ENCODE measurements around the gene GALNT18.

Gene GALNT18

DNA sequence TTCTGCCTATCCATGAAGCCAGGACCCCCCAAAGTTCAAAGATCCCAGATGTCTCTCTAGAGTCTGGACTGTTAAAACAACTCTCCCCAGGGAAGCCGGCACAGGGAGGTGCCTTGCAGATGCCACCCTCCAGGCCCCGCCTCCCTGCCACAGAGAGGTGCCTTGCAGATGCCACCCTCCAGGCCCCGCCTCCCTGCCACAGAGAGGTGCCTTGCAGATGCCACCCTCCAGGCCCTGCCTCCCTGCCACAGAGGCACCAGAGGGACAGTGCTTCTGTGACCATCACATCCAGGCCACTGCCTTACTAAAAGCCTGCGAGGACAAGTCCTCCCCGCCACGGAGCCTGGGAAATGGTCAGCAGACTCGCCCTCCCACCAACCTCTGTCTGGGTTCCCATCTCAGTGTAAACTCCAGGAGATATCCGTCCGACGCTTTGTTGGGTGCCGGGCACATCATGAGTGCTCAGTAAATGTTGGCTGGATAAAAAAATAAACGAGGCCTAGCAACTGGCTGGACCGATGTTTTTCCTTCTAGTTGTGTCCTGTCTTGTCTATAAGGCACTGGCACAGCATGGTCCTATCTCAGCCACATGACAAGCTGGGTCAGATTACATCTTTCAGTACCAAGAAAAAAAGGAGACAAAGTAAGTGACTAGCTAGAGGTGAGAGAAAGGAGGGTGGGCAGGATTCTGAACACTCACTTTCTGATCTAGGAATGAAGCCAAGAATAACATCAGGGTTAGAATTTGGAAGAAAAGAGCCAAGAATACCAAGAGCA is 177.6 kb downstream of the GALNT18 start:
- Histone ChIP-seq H3K4me3 (ENCODE audit: low read length) (no peak overlapping the region), H3K9ac (ENCODE audit: low read depth, low read length) (no peak overlapping the region), H3K36me3 (ENCODE audit: insufficient read depth, low read length) (no peaks in the 10 kb centered on the region), H3K9me3 (ENCODE audit: insufficient read depth, low read depth, low read length) (no peaks in the 10 kb centered on the region), H3K4me1 (ENCODE audit: insufficient read depth, low read length) (peaks cover 8% of the 10 kb centered on the region; the same call in 1 of the 2 replicates), H3K27ac (ENCODE audit: low read depth, low read length) (no peak overlapping the region), H3K27me3 (ENCODE audit: insufficient read depth, low read length) (no peaks in the 10 kb centered on the region)
- WGBS: 93% methylated on average over 13 of the region's 13 CpGs

DNA sequence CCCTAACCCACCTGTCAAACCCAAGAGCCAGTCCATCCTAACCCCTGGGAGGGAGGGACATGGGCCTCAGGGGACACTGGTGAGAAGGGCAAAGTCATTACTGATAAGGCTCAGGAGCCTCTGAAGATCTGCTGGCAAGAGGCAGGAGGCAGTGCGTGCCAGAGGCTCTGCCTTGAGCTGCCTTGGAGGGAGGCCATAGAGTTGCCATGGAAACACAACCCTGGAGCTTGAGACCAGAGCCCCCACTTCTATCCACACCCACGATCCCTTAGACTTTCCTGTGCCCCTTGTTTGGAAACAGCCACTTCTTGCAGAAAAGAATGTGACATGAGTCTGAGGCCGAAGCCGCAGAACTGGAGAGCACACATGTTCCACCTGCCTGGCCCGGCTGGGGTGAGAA is 179.0 kb downstream of the GALNT18 start:
- no peak overlapping the region for H3K9ac ChIP-seq (ENCODE audit: low read depth, low read length)
- no peak overlapping the region for H3K27ac ChIP-seq (ENCODE audit: low read depth, low read length)
- WGBS: 91% methylated on average over 5 of the region's 5 CpGs
- H3K9me3 ChIP-seq (ENCODE audit: insufficient read depth, low read depth, low read length): no peaks in the 10 kb centered on the region
- H3K4me3 ChIP-seq (ENCODE audit: low read length): no peak overlapping the region
- no peaks in the 10 kb centered on the region for H3K36me3 ChIP-seq (ENCODE audit: insufficient read depth, low read length)
- H3K27me3 ChIP-seq (ENCODE audit: insufficient read depth, low read length): no peaks in the 10 kb centered on the region
- H3K4me1 ChIP-seq (ENCODE audit: insufficient read depth, low read length): peaks cover 8% of the 10 kb centered on the region; the same call in 1 of the 2 replicates

DNA sequence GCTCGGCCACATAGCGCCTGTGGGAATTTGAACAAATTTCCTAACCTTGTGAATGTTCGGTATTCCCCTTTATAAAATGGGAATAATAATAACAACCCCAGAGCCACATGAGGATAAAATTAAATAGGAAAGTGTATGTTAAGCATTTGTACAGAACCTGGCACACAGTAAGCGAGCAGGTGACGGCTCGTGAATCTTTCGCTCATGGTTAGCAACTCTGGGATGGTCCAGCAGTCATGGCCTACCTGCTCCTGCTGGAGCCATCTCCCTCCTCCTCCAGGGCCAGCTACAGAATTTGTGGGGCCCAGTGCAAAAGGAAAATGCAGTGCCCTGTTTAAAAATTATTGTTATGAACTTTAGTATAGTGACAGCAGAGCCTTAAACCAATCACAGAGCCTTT is 180.3 kb downstream of the GALNT18 start:
- 98% methylated on average over 7 of the region's 7 CpGs for WGBS
- Histone ChIP-seq H3K36me3 (ENCODE audit: insufficient read depth, low read length) (no peaks in the 10 kb centered on the region), H3K4me1 (ENCODE audit: insufficient read depth, low read length) (peaks cover 8% of the 10 kb centered on the region; the same call in 1 of the 2 replicates), H3K9ac (ENCODE audit: low read depth, low read length) (no peak overlapping the region), H3K27me3 (ENCODE audit: insufficient read depth, low read length) (no peaks in the 10 kb centered on the region), H3K27ac (ENCODE audit: low read depth, low read length) (no peak overlapping the region), H3K4me3 (ENCODE audit: low read length) (no peak overlapping the region), H3K9me3 (ENCODE audit: insufficient read depth, low read depth, low read length) (no peaks in the 10 kb centered on the region)

DNA sequence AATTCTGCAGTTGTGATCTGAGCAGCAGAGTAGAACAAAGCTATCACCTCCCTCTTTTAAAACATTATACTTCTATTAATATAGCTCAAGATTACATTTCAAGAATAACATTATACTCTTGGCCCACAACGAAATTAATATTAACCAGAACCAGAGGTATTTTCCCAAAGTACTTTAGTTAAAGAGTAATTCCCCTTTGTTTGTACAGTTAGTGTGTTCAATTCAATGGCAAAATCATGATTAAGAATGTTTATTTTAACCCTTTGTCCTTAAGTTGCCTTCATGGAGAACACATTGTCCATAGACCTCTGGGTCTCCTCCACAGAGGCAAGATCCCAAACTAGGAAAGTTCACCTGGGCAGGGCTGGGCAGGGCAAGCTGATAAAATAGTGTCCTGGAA is 180.7 kb downstream of the GALNT18 start:
- Histone ChIP-seq H3K4me3 (ENCODE audit: low read length) (no peak overlapping the region), H3K9me3 (ENCODE audit: insufficient read depth, low read depth, low read length) (no peaks in the 10 kb centered on the region), H3K4me1 (ENCODE audit: insufficient read depth, low read length) (peaks cover 8% of the 10 kb centered on the region; the same call in 1 of the 2 replicates), H3K27me3 (ENCODE audit: insufficient read depth, low read length) (no peaks in the 10 kb centered on the region), H3K9ac (ENCODE audit: low read depth, low read length) (no peak overlapping the region), H3K36me3 (ENCODE audit: insufficient read depth, low read length) (no peaks in the 10 kb centered on the region), H3K27ac (ENCODE audit: low read depth, low read length) (no peak overlapping the region)
- 100% methylated on average over 1 of the region's 1 CpG for WGBS

DNA sequence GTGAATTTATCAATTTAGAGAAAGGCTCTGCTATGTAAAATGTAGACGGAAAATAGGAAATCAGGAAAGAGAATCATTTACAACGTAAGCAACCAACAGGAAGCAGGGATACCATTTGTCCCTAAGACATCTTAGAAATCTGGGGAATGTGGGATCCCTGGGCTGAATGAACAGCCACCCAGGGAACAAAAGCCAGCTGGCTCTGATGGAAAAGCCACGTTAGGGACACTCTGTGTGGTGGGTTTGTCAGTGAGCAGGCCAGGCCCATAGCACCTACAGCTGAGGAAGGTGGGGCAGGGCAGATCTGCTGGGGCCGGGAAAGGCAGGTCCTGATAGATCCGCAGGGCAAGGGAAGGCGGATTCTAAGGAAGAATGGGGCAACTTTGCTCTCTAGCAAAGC is 181.7 kb downstream of the GALNT18 start:
- Histone ChIP-seq H3K9me3 (ENCODE audit: insufficient read depth, low read depth, low read length) (no peaks in the 10 kb centered on the region), H3K27me3 (ENCODE audit: insufficient read depth, low read length) (no peaks in the 10 kb centered on the region), H3K36me3 (ENCODE audit: insufficient read depth, low read length) (no peaks in the 10 kb centered on the region), H3K9ac (ENCODE audit: low read depth, low read length) (no peak overlapping the region), H3K4me1 (ENCODE audit: insufficient read depth, low read length) (peaks cover 8% of the 10 kb centered on the region; the same call in 1 of the 2 replicates), H3K27ac (ENCODE audit: low read depth, low read length) (no peak overlapping the region), H3K4me3 (ENCODE audit: low read length) (no peak overlapping the region)
- WGBS: 79% methylated on average over 6 of the region's 6 CpGs

DNA sequence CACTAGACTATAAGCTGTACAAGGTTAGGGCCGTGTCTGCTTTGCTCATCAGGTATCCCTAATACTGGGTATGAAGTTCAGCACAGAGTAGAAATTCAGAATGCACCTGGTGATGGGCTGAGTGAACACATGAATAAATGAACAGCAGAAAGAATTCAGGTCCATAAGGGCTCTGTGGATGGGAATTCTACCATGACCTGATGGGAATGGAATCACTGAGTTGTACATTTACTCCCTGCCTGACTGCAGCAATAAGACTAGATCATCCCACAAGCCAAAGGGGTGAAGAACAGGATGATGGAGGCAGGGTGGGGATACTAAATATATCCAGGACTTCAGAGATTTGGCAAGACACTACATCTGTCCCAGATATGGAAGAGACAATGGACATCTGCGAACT is 182.2 kb downstream of the GALNT18 start:
- Histone ChIP-seq H3K36me3 (ENCODE audit: insufficient read depth, low read length) (no peaks in the 10 kb centered on the region), H3K9ac (ENCODE audit: low read depth, low read length) (no peak overlapping the region), H3K9me3 (ENCODE audit: insufficient read depth, low read depth, low read length) (no peaks in the 10 kb centered on the region), H3K4me1 (ENCODE audit: insufficient read depth, low read length) (peaks cover 8% of the 10 kb centered on the region; the same call in 1 of the 2 replicates), H3K27ac (ENCODE audit: low read depth, low read length) (no peak overlapping the region), H3K27me3 (ENCODE audit: insufficient read depth, low read length) (no peaks in the 10 kb centered on the region), H3K4me3 (ENCODE audit: low read length) (no peak overlapping the region)
- whole genome bisulfite sequencing: 94% methylated on average over 2 of the region's 2 CpGs

DNA sequence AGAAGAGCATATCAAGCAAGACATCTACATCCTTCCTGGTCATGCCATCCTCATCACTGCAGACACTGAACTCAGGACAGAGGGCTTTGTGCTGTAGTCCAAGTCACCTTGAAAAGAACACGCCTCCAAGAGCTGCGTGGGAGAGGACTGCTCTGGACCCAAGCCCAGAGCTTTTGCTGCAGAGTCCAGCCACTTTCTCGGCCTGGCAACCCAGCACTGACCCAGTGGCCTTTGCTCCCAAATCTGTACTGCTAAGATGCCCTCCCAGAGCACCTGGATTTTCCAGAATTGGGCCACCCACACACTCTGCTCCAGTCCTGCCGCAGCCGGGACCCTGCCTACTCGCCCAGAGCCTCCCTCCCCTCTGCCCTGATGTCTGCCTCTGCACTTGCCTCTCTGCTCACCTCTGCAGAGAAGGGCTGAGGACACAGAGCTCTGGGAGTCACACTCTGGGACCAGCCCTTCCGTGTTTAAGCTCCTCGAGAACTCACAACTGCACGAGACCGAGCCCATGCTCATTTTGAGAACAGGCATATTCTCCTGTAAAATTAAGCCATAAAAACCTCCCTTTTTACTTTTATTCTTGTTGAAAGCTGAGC is 185.0 kb downstream of the GALNT18 start:
- Histone ChIP-seq H3K9ac (ENCODE audit: low read depth, low read length) (no peak overlapping the region), H3K27me3 (ENCODE audit: insufficient read depth, low read length) (no peaks in the 10 kb centered on the region), H3K4me1 (ENCODE audit: insufficient read depth, low read length) (peaks cover 5% of the 10 kb centered on the region; the same call in 1 of the 2 replicates), H3K36me3 (ENCODE audit: insufficient read depth, low read length) (no peaks in the 10 kb centered on the region), H3K9me3 (ENCODE audit: insufficient read depth, low read depth, low read length) (no peaks in the 10 kb centered on the region), H3K4me3 (ENCODE audit: low read length) (no peak overlapping the region), H3K27ac (ENCODE audit: low read depth, low read length) (no peak overlapping the region)
- WGBS: 92% methylated on average over 10 of the region's 10 CpGs

DNA sequence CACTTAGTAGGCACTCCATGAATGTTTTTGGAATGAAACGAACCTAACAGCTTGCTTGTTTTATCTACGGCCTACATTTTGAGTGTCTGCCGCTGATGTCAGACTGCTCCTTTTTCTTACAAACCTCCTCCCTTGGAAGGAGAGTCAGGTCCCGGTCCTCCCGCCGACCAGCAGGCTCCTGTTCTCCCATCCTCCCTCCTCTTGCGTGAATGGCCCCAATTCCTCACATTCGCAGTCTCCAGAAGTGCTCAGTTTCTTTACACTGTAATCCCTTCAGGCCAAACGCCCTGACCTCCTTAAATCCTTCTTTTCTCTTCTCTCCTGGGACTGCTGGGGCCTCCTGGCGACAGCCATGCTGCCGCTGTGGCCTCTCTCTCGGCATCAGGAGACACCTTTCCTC is 186.2 kb downstream of the GALNT18 start:
- H3K4me1 ChIP-seq (ENCODE audit: insufficient read depth, low read length): peaks cover 5% of the 10 kb centered on the region; the same call in 1 of the 2 replicates
- H3K9ac ChIP-seq (ENCODE audit: low read depth, low read length): no peak overlapping the region
- H3K36me3 ChIP-seq (ENCODE audit: insufficient read depth, low read length): no peaks in the 10 kb centered on the region
- WGBS: 83% methylated on average over 11 of the region's 12 CpGs
- no peaks in the 10 kb centered on the region for H3K9me3 ChIP-seq (ENCODE audit: insufficient read depth, low read depth, low read length)
- no peaks in the 10 kb centered on the region for H3K27me3 ChIP-seq (ENCODE audit: insufficient read depth, low read length)
- no peak overlapping the region for H3K27ac ChIP-seq (ENCODE audit: low read depth, low read length)
- no peak overlapping the region for H3K4me3 ChIP-seq (ENCODE audit: low read length)

DNA sequence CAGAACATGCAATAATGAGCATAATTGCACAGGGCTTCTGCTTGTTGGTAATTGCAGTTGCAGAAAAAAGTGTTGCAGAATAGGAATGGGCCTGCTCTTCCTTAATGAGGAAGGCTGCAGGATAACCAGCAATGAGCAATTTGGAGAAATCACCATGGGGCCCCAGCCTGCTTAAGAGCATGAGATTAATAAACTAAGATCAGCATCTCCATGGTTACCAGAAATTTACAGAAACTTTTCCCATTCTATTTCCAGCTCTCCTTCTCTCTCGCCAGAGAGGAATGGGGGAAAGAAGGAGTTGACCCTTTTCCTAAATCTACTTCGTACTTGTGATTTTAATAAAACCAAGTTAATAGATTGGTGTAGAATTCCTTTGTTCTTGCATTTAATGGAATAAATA is 187.8 kb downstream of the GALNT18 start:
- no peaks in the 10 kb centered on the region for H3K9me3 ChIP-seq (ENCODE audit: insufficient read depth, low read depth, low read length)
- no peaks in the 10 kb centered on the region for H3K27me3 ChIP-seq (ENCODE audit: insufficient read depth, low read length)
- H3K4me3 ChIP-seq (ENCODE audit: low read length): no peak overlapping the region
- H3K9ac ChIP-seq (ENCODE audit: low read depth, low read length): no peak overlapping the region
- WGBS: no CpG with 5 or more reads among the region's 2 CpGs
- no peaks in the 10 kb centered on the region for H3K36me3 ChIP-seq (ENCODE audit: insufficient read depth, low read length)
- H3K27ac ChIP-seq (ENCODE audit: low read depth, low read length): no peak overlapping the region
- no peaks in the 10 kb centered on the region for H3K4me1 ChIP-seq (ENCODE audit: insufficient read depth, low read length)

DNA sequence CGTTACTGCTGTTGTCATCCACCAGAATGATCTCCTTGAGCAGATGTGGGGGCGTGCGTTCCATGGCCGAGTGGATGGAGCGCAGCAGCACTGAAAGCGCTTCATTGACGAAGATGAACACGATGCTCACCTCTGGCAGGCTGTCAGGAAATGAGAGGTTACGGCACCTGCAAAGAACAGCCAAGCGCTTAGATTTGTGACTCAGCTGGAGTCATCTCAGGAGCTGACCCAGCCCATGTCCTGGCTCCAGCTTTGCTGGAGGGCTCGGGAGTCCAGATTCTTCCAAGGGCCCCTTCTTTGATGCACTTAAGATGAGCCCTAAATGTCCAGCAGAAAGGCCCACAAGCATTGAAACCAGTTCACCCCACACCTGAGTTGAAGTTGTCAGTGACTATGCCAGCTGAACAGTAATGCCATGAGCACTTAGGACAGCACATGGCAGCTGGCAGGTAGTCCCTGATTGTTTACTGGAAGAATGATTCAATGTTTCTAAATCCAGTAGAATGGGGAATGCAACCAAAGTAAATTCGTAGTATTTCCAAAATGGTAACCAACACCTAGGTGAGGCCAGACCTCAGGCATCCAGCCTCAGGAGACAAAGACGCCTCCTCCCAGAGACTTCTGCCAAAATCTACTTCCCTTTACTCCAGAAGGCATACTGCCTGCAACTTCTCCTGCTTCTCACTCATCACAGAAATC is 189.0 kb downstream of the GALNT18 start:
- Histone ChIP-seq H3K9me3 (ENCODE audit: insufficient read depth, low read depth, low read length) (no peaks in the 10 kb centered on the region), H3K27ac (ENCODE audit: low read depth, low read length) (no peak overlapping the region), H3K4me1 (ENCODE audit: insufficient read depth, low read length) (no peaks in the 10 kb centered on the region), H3K9ac (ENCODE audit: low read depth, low read length) (no peak overlapping the region), H3K27me3 (ENCODE audit: insufficient read depth, low read length) (no peaks in the 10 kb centered on the region), H3K36me3 (ENCODE audit: insufficient read depth, low read length) (no peaks in the 10 kb centered on the region), H3K4me3 (ENCODE audit: low read length) (no peak overlapping the region)
- WGBS: 95% methylated on average over 13 of the region's 13 CpGs

DNA sequence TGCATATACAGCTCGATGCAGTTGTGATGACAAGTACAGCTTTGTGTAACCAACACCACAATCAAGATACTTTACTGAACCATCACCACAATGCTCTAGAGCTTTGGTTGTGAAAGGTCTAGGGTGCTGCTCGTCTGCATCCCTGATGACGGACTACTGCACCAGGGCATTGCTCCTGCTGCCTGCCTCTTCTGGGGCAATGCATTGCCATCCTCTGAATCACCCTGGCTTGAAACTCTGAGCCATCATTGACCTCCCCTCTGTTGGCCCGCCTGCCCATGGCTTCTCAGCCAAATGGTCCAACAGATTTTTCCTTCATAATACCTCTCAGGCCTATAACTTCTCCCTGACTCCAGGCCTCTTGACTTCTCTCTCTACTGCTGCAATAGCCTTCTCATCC is 191.4 kb downstream of the GALNT18 start:
- H3K4me3 ChIP-seq (ENCODE audit: low read length): no peak overlapping the region
- no peaks in the 10 kb centered on the region for H3K4me1 ChIP-seq (ENCODE audit: insufficient read depth, low read length)
- 95% methylated on average over 4 of the region's 4 CpGs for WGBS
- H3K27me3 ChIP-seq (ENCODE audit: insufficient read depth, low read length): no peaks in the 10 kb centered on the region
- H3K9ac ChIP-seq (ENCODE audit: low read depth, low read length): no peak overlapping the region
- no peaks in the 10 kb centered on the region for H3K9me3 ChIP-seq (ENCODE audit: insufficient read depth, low read depth, low read length)
- no peak overlapping the region for H3K27ac ChIP-seq (ENCODE audit: low read depth, low read length)
- no peaks in the 10 kb centered on the region for H3K36me3 ChIP-seq (ENCODE audit: insufficient read depth, low read length)
